Peyer's patch (tissue), 4 donors: ENCODE measurements around the gene GATAD2B. TPM values are rescaled to one million over a fixed set of nuclear protein-coding genes. Genes with fewer than 3 reads are reported as not detected.
"Not testable (repeated sequence)": the region's sequence is repeated elsewhere in the genome, so short reads cannot be mapped to it uniquely, and the experiment has no call there.

Experiments
- DNase-seq, 3 donors: peaks; one replicate each; pipeline ENCODE4 v3.0.0-alpha.2; 2017 to 2019
- H3K27ac ChIP-seq, 4 donors: fragments of 200-600 bp; sonication (generic); one replicate each; pipeline ENCODE4 v1.5.1; 2016 to 2019
- H3K27me3 ChIP-seq, 2 donors: fragments of 200-600 bp; sonication (generic); one replicate each; pipeline ENCODE4 v1.5.1; 2019
- H3K36me3 ChIP-seq, 3 donors: fragments of 200-600 bp; sonication (generic); one replicate each; pipeline ENCODE4 v1.5.1; 2016 to 2019
- H3K4me1 ChIP-seq, 4 donors: fragments of 200-600 bp; sonication (generic); one replicate each; pipeline ENCODE4 v1.5.1; 2016 to 2019
- H3K4me3 ChIP-seq, 4 donors: fragments of 200-600 bp; sonication (generic); 1 replicate in 3 of 4; 2 replicates in 1 of 4; pipeline ENCODE4 v1.5.1; 2016 to 2019; ENCODE audit warnings: mild to moderate bottlenecking in 1 of 4
- H3K9me3 ChIP-seq, 4 donors: fragments of 200-600 bp; sonication (generic); one replicate each; pipeline ENCODE4 v1.5.1; 2016 to 2019; ENCODE audit warnings: mild to moderate bottlenecking in 1 of 4
- POLR2A ChIP-seq, 2 donors: fragments of 450-650 bp; IDR thresholded peaks; one replicate each; pipeline ENCODE4 v1.5.1; 2017; ENCODE audit warnings: antibody characterized with exemption in 2 of 2, mild to moderate bottlenecking in 2 of 2, moderate library complexity in 2 of 2
- total RNA-seq, 4 donors: library from RNA; depleted of rRNA; stranded (reverse); fragments of >200 nt; gene quantifications; one replicate each; pipeline ENCODE4 v1.1.0, GENCODE V29; 2016
- TF ChIP-seq, protein P1 (sequence below), 6 experiments: fragments of 450-650 bp in 4 of 6; fragments of 200-600 bp in 2 of 6; sonication (generic) in 1 of 6; IDR thresholded peaks; one replicate each; pipeline ENCODE4 v1.5.1; 2017 to 2019; ENCODE audit warnings: antibody characterized with exemption in 6 of 6, mild to moderate bottlenecking in 3 of 6, moderate library complexity in 1 of 6

Gene GATAD2B
- total RNA-seq, 4 donors from 2014 or later: 22.3 to 65.2 (median 24.7) TPM

DNA sequence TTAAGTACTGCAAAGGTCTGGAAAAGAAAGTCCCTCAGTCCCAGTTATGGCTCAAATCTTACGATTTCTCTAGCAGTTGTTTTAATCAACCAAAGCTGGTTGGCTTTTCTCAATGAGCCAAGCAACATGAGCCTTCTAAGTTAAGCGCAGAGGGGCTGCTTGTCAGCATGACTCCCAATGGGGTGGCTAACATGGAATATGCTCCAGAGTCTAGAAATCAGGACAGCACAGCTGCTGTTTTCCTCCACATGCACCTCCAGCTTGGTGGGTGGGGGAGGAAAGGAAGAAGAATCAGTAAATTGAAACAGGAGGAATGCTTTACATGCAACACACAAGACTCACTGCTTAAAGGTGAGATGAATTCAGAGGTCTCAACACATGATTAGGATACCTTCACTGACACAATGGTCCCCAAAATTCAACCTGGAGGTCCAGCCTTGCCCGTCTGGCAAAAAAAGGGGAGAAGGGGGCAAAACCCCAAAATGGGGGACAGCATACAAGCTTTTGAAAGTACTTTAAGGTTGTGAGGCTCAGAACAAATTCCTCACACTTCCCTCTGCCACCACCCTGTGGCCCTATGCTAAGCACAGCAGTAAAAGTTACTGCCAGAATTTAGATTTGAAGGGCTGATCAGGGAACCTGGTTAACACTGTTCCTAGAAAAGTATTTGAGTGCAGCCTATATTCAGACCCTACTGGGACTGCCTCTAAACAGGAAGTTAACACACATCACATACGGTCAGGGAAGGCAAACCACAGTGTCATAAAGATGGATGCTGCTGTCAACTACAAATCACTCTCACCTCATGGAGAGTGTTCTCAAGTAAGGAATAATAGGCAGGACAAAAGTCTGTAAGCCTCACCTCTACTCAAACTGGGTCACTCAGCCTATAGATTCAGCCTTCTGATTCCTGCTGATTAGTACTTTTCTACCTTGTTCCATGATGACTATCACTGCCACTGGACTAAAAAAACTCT is 2.6 kb downstream of the GATAD2B start:
- Histone ChIP-seq H3K27me3 (no peaks in the 10 kb centered on the region), H3K4me1 (peaks cover 0 to 37% (median 9%) of the 10 kb centered on the region in 4 donors), H3K9me3 (no peaks in the 10 kb centered on the region), H3K36me3 (peaks cover 0 to 6% (median 0%) of the 10 kb centered on the region in 3 donors), H3K4me3 (peak overlapping the region in 1 of 4 donors; percentile 83), H3K27ac (peak overlapping the region in 1 of 4 donors; percentile 97)
- DNase-seq: no peak
- TF ChIP-seq, protein P1, sequence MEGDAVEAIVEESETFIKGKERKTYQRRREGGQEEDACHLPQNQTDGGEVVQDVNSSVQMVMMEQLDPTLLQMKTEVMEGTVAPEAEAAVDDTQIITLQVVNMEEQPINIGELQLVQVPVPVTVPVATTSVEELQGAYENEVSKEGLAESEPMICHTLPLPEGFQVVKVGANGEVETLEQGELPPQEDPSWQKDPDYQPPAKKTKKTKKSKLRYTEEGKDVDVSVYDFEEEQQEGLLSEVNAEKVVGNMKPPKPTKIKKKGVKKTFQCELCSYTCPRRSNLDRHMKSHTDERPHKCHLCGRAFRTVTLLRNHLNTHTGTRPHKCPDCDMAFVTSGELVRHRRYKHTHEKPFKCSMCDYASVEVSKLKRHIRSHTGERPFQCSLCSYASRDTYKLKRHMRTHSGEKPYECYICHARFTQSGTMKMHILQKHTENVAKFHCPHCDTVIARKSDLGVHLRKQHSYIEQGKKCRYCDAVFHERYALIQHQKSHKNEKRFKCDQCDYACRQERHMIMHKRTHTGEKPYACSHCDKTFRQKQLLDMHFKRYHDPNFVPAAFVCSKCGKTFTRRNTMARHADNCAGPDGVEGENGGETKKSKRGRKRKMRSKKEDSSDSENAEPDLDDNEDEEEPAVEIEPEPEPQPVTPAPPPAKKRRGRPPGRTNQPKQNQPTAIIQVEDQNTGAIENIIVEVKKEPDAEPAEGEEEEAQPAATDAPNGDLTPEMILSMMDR (IDR thresholded peaks at IDR 0.05): peak in 2 of 6 experiments; percentile 10 to 16
- no peak for TF ChIP-seq POLR2A (IDR thresholded peaks at IDR 0.05)

DNA sequence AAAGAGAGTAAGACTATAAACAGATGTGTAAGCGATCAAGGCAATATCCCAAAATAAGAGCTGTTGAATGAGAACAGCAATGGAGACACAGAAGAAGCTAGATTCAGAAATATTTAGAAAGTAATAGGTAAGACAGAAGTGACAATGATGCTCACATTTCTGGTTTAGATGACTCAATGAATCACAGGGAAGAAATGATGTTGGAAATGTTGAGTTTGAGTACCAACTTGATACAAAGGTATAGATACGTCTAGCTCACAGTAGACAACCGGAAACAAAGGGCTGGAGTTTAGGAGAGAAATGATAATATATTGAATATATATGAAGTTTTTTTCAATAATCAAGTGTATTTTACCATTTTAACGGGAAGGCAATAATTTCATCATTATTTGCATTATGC is 6.5 kb downstream of the GATAD2B start:
- Histone ChIP-seq H3K27ac (no peak overlapping the region), H3K4me3 (no peak overlapping the region), H3K4me1 (peaks cover 0 to 20% (median 5%) of the 10 kb centered on the region in 4 donors), H3K27me3 (no peaks in the 10 kb centered on the region), H3K9me3 (no peaks in the 10 kb centered on the region), H3K36me3 (peaks cover 0 to 6% (median 0%) of the 10 kb centered on the region in 3 donors)
- TF ChIP-seq, protein P1 (IDR thresholded peaks at IDR 0.05): no peak
- no peak for TF ChIP-seq POLR2A (IDR thresholded peaks at IDR 0.05)
- DNase-seq: no peak

DNA sequence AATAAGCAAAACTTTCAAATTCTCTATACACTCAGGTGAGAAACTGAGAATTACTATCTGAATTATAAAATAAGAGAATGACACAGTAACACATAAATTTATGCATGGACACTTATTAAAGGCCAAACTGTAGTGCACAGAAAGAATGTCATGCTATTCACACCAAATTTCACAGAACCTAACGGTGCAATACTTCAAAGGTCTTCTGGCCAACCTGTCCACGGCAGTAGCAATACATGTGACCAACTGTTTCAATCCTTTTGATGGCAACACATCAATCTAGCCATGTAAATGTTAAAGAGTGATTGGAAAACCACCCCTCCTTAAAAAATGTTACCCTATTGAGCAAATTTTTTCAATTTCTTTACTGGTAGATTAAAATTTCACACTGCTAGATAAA is 10.4 kb downstream of the GATAD2B start:
- no peaks in the 10 kb centered on the region for H3K27me3 ChIP-seq
- DNase-seq: no peak
- TF ChIP-seq, protein P1 (IDR thresholded peaks at IDR 0.05): no peak
- no peak for TF ChIP-seq POLR2A (IDR thresholded peaks at IDR 0.05)
- H3K36me3 ChIP-seq: peaks cover 0 to 12% (median 0%) of the 10 kb centered on the region in 3 donors
- no peak overlapping the region for H3K4me3 ChIP-seq
- peaks cover 0 to 4% (median 0%) of the 10 kb centered on the region in 4 donors for H3K4me1 ChIP-seq
- H3K9me3 ChIP-seq: no peaks in the 10 kb centered on the region
- no peak overlapping the region for H3K27ac ChIP-seq

DNA sequence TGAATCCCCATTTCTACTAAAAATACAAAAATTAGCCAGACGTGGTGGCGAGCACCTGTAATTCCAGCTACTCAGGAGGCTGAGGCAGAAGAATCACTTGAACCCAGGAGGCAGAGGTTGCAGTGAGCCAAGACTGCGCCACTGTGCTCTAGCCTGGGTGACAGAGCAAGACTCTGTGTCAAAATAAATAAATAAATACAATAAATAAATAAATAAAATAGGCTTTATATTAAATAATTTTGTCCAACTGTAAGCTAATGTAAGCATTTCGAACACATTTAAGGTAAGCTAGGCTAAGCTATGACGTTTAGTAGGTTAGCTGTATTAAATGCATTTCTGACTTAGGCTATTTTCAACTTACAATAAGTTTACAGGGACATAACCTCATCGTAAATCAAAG is 12.2 kb downstream of the GATAD2B start:
- not testable (repeated sequence) for H3K27ac ChIP-seq, DNase-seq, H3K4me3 ChIP-seq, H3K9me3 ChIP-seq, H3K27me3 ChIP-seq, H3K4me1 ChIP-seq
- H3K36me3 ChIP-seq: peaks cover 0 to 13% (median 0%) of the 10 kb centered on the region in 3 donors

DNA sequence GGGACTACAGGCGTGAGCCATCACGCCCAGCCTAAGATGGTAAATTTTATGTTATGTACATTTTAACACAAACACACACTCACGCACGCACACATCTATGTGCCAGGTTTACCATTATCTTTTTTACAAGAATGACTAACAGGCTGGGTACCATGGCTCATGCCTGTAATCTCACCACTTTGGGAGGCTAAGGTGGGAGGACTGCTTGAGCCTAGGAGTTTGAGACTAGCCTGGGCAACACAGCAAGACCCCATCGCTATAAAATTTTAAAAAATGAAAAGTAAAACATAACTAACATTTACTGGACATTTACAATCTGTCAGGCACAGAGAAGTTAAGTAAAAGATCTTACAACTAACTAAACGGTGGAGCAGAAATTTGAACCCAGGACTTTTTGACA is 14.7 kb downstream of the GATAD2B start:
- Histone ChIP-seq H3K36me3 (peaks cover 0 to 13% (median 0%) of the 10 kb centered on the region in 3 donors), H3K4me3 (no peak overlapping the region), H3K27me3 (no peaks in the 10 kb centered on the region), H3K4me1 (no peaks in the 10 kb centered on the region), H3K9me3 (no peaks in the 10 kb centered on the region), H3K27ac (no peak overlapping the region)
- DNase-seq: no peak
- TF ChIP-seq POLR2A (IDR thresholded peaks at IDR 0.05): no peak
- TF ChIP-seq, protein P1 (IDR thresholded peaks at IDR 0.05): no peak

DNA sequence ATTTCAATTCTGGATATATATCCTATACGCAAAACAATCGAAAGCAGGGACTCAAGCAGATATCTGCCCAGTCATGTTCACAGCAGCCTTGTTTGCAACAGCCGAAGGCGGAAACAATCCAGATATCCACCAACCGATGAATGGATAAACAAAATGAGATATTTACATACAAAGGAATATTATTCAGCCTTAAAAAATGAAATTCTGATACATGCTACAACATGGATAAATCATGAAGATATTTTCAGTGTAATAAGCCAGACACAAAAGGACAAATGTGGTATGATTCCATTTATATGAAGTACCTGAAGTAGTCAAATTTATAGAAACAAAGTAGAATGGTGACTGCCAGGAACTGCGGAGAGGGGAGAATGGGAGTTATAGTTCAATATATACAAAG is 15.6 kb downstream of the GATAD2B start:
- no peaks in the 10 kb centered on the region for H3K27me3 ChIP-seq
- H3K4me1 ChIP-seq: no peaks in the 10 kb centered on the region
- no peaks in the 10 kb centered on the region for H3K9me3 ChIP-seq
- TF ChIP-seq, protein P1 (IDR thresholded peaks at IDR 0.05): no peak
- TF ChIP-seq POLR2A (IDR thresholded peaks at IDR 0.05): no peak
- H3K36me3 ChIP-seq: peaks cover 0 to 13% (median 0%) of the 10 kb centered on the region in 3 donors
- no peak for DNase-seq
- H3K4me3 ChIP-seq: no peak overlapping the region
- no peak overlapping the region for H3K27ac ChIP-seq
